Panc1 (cell line): ENCODE results near the gene TNFRSF14. TPM values are rescaled to one million over a fixed set of nuclear protein-coding genes. Genes with fewer than 3 reads are reported as not detected.

Experiments
- ATAC-seq: fragments of 200-7000 bp; cut with Tn5 transposase; 2 replicates; pipeline ENCODE4 v1.9.1; 2020; ENCODE audit warnings: mild to moderate bottlenecking, moderate library complexity
- BruUV-seq: library from RNA; stranded (reverse); fragments of 400-500 nt; replicated peaks from 2 replicates; lab custom pipeline; 2021; lab: Mats Ljungman, UMichigan
- CTCF ChIA-PET: fragments of 300-600 bp; sonication (Branson Sonifier 250); formaldehyde crosslinking; loops from one replicate; lab custom pipeline; 2022; ENCODE audit warnings: antibody characterized with exemption; lab: Charles Lee
- POLR2A ChIA-PET: fragments of 300-600 bp; sonication (Branson Sonifier 250); formaldehyde crosslinking; loops from one replicate; lab custom pipeline; 2022; ENCODE audit warnings: antibody characterized with exemption; lab: Charles Lee
- DNase-seq: peaks from one replicate; pipeline ENCODE4 v3.0.0-alpha.2; 2010; ENCODE audit warnings: low read depth, low spot score
- H3K27ac ChIP-seq: 2 replicates; pipeline ENCODE4 v1.5.1; 2011; ENCODE audit warnings: mild to moderate bottlenecking, low read length, inconsistent platforms
- H3K27me3 ChIP-seq: fragments of 200-500 bp; sonication (Bioruptor generic); 2 replicates; pipeline ENCODE4 v1.6.0; 2014; ENCODE audit warnings: low read length, inconsistent platforms; ENCODE audit not compliant: control insufficient read depth, insufficient read depth
- H3K36me3 ChIP-seq: fragments of 200-500 bp; sonication (Bioruptor generic); 2 replicates; pipeline ENCODE4 v1.5.1; 2014; ENCODE audit warnings: inconsistent platforms, mild to moderate bottlenecking, low read length, moderate library complexity; ENCODE audit not compliant: control insufficient read depth, insufficient read depth
- H3K4me1 ChIP-seq: 2 replicates; pipeline ENCODE4 v1.5.1; 2011; ENCODE audit warnings: inconsistent platforms, mild to moderate bottlenecking, low read length, moderate library complexity; ENCODE audit not compliant: control insufficient read depth, insufficient read depth
- H3K4me3 ChIP-seq, 2 experiments: 2 replicates each; pipeline ENCODE4 v1.5.1; 2011 to 2012; ENCODE audit warnings: low read depth in 2 of 2, low read length in 2 of 2, mild to moderate bottlenecking in 2 of 2, inconsistent platforms in 1 of 2, moderate library complexity in 1 of 2
- H3K9me3 ChIP-seq: fragments of 200-500 bp; sonication (Bioruptor generic); 2 replicates; pipeline ENCODE4 v1.5.1; 2014; ENCODE audit warnings: low read depth, mild to moderate bottlenecking, inconsistent platforms, low read length, moderate library complexity; ENCODE audit not compliant: control insufficient read depth, insufficient read depth
- CTCF ChIP-seq: fragments of 450-650 bp; IDR thresholded peaks from 2 replicates; pipeline ENCODE4 v1.5.1; 2017; ENCODE audit warnings: mild to moderate bottlenecking
- POLR2AphosphoS5 ChIP-seq: IDR thresholded peaks from 2 replicates; pipeline ENCODE4 v1.6.1; 2012; ENCODE audit warnings: mild to moderate bottlenecking, low read depth, low read length, moderate library complexity
- REST ChIP-seq, 2 experiments: IDR thresholded peaks; 2 replicates each; pipeline ENCODE4 v1.6.1; 2011 to 2012; ENCODE audit warnings: low read depth in 2 of 2, control low read depth in 1 of 2, low read length in 1 of 2, mild to moderate bottlenecking in 1 of 2, moderate library complexity in 1 of 2; ENCODE audit not compliant: insufficient read depth in 1 of 2
- SIN3A ChIP-seq: IDR thresholded peaks from 2 replicates; pipeline ENCODE4 v1.6.1; 2012; ENCODE audit warnings: low read depth, mild to moderate bottlenecking, low read length, moderate library complexity, borderline replicate concordance; ENCODE audit not compliant: insufficient read depth
- TCF7L2 ChIP-seq: IDR thresholded peaks from 2 replicates; pipeline ENCODE4 v1.6.1; 2011; ENCODE audit warnings: mild to moderate bottlenecking, low read depth, low read length, inconsistent platforms
- in situ Hi-C: cut with HindIII; loops from 2 replicates; pipeline ENCODE4 v1.10.0; 2016; ENCODE audit warnings: low sequenced_read_pairs, low pct_unique_long_range_greater_than_20kb
- intact Hi-C: fragments of 100-400 bp; cut with micrococcal nuclease; formaldehyde crosslinking; loops from one replicate; pipeline ENCODE4 v1.10.0; 2022; ENCODE audit not compliant: unreplicated experiment
- total RNA-seq: library from RNA; stranded (reverse); gene quantifications from one replicate; pipeline ENCODE4 v1.2.1, GENCODE V29; 2021; ENCODE audit not compliant: unreplicated experiment

TNFRSF14 gene
- total RNA-seq, 1 experiment from 2014 or later, result 20.1 TPM

- POLR2A ChIA-PET, result no interaction called here
- CTCF ChIA-PET, result no interaction called here
Measured at GRCh38 chr1:2558861-2559260, 2.7 kb downstream of the TNFRSF14 start.

GRCh38 chr1:2559509-2560298, 3.5 kb downstream of the TNFRSF14 start:
- no TSS peak for BruUV-seq
- Histone ChIP-seq H3K4me3 (no peak overlapping the region), H3K9me3 (no peaks in the 10 kb centered on the region), H3K4me1 (peaks cover 15% of the 10 kb centered on the region), H3K27me3 (no peaks in the 10 kb centered on the region), H3K27ac (no peak overlapping the region), H3K36me3 (no peaks in the 10 kb centered on the region)
- in situ Hi-C loops, result no loop called here
- TF ChIP-seq SIN3A (no peak), REST (IDR thresholded peaks at IDR 0.05; ENCODE audit: insufficient read depth in 1 of 2, low read depth in 2 of 2, low read length in 1 of 2) (no peak), POLR2AphosphoS5 (no peak), TCF7L2 (no peak), CTCF (no peak)
- ATAC-seq (no peak), DNase-seq (no peak)
- CTCF ChIA-PET, result no interaction called here
- intact Hi-C loops, result no loop called here
- POLR2A ChIA-PET, result no interaction called here

More at GRCh38 chr1:2558861-2559260, 2.7 kb downstream of the TNFRSF14 start:
- Histone ChIP-seq H3K27ac (no peak overlapping the region), H3K36me3 (no peaks in the 10 kb centered on the region), H3K27me3 (no peaks in the 10 kb centered on the region), H3K4me3 (no peak overlapping the region), H3K9me3 (no peaks in the 10 kb centered on the region), H3K4me1 (peaks cover 15% of the 10 kb centered on the region)
- TF ChIP-seq TCF7L2 (no peak), CTCF (no peak), REST (IDR thresholded peaks at IDR 0.05; ENCODE audit: insufficient read depth in 1 of 2, low read depth in 2 of 2, low read length in 1 of 2) (no peak), POLR2AphosphoS5 (no peak), SIN3A (no peak)
- intact Hi-C loops, result no loop called here
- no TSS peak for BruUV-seq
- in situ Hi-C loops, result no loop called here
- ATAC-seq (no peak), DNase-seq (no peak)
